Neural progenitor cell (in vitro differentiated cells): ENCODE results near the gene JADE2.

Experiments used
- CTCF ChIP-seq: fragments of 200-600 bp; sonication (generic); IDR thresholded peaks from 2 replicates; pipeline ENCODE4 v1.5.1; 2017; ENCODE audit warnings: antibody characterized with exemption, mild to moderate bottlenecking
- EZH2 ChIP-seq: fragments of 200-600 bp; sonication (generic); IDR thresholded peaks from 2 replicates; pipeline ENCODE4 v1.6.1; 2017; ENCODE audit warnings: antibody characterized with exemption, mild to moderate bottlenecking, moderate library complexity

- TF ChIP-seq CTCF (no peak), EZH2 (no peak)
Measured at GRCh38 chr5:134625559-134625958, 100.1 kb downstream of the JADE2 start.
